Right ventricle myocardium inferior (tissue), 1 donor: ENCODE measurements around the gene AHR. TPM values are rescaled to one million over a fixed set of nuclear protein-coding genes. Genes with fewer than 3 reads are reported as not detected.
A peak's percentile ranks its signal among the peaks of the same experiment; 100 is the strongest.
"Not testable (repeated sequence)": the region's sequence is repeated elsewhere in the genome, so short reads cannot be mapped to it uniquely, and the experiment has no call there.

Experiments used
- ATAC-seq: fragments of 200-7000 bp; cut with Tn5 transposase; one replicate; pipeline ENCODE4 v1.9.1; 2020; ENCODE audit warnings: mild to moderate bottlenecking, moderate library complexity
- DNase-seq: peaks from one replicate; pipeline ENCODE4 v3.0.0; 2021; ENCODE audit errors: missing footprints
- intact Hi-C: fragments of 100-400 bp; cut with DNase I; formaldehyde crosslinking; loops from one replicate; pipeline ENCODE4 v1.11.0; 2022
- total RNA-seq: library from RNA; stranded (reverse); fragmentation: NEBNext Ultra II Directional; extraction: Animal tissue kit (Norgen Biotek cat#: 25700); gene quantifications from one replicate; pipeline ENCODE4 v1.2.1, GENCODE V29; 2021
- donor health status: DM: no; HTN: yes; CAD: no; lungs with severe emphysema.

The AHR gene
- total RNA-seq, 1 donor from 2014 or later: 29.6 TPM

GRCh38 chr7:17367502-17367901 lies 69.0 kb downstream of the AHR start:
- no peak for ATAC-seq
- DNase-seq: no peak
- intact Hi-C loops: no loop called here

DNA sequence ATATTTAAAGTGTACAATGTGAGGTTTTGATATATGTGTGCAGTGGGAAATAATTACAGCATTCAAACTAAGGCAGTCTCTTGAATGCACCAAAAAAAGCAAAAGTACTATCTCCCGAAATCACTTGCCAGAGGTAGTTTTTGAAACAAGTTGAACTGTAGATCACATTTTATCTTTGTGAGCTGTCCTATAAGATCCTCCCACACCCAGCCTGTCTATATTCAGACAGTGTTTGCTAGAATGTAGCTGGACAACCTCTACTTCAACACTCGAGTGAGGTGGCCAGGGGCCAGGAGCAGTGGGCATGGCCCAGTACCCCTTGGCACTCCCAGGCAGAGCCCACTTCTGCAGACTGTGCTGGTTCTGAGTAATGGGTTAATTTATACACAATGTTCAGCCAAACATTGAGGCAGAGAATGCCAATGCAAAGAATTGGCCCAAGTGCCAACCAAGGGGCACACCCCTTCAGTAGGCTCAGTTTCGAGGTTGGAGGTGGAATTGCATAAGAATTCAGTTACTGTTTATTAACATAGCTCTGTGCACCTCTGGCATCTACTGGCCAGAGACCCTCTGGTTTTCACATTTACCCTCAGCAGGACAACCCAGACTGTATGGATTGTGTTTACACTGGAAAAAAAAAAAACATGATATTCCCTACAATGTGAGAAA lies 70.5 kb downstream of the AHR start:
- ATAC-seq: no peak
- peak; percentile 62 for DNase-seq
- intact Hi-C loops: no loop called here

GRCh38 chr7:17369691-17370426 lies 71.4 kb downstream of the AHR start:
- intact Hi-C loops: no loop called here
- no peak for DNase-seq
- ATAC-seq: peak; percentile 89

- DNase-seq (peak; percentile 54), ATAC-seq (no peak)
- intact Hi-C loops: no loop called here
Observed at GRCh38 chr7:17370901-17371585, 72.6 kb downstream of the AHR start.

DNA sequence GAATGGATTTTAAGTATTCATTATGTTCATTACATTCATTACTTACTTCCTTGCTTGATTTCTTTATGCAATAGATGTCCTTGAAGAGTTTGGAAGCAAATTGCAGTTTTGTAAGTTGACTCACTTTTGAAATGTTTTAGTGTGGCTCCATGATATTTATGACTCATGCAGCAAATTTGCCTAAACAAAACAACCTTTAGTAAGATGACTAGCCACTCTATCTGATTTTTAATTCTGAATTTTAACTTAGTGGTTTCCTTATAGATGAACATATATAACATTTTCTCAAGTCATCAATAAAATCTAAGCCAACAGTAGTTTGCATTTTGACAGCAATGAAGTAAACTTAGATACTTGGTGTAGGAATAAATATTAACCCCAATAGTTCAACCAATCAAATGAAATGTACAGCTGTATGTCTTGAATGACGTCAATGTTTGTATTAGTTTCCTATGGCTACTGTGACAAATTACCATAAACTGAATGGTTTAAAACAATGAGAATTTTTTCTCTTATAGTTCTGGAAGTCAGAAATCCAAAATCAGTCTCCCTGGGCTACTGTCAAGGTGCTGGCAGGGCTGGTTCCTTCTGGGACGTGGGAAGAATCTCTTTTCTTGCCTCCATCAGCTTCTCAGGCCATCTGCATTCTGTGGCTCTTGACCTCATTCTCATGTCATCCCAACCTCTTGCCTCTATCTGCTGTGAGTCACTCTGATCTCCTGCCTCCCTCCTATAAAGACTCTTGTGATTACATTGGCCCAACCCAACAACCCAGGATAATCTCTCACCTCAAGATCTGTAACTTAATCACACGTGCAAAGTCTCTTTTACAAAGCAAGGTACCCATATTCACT lies 73.4 kb downstream of the AHR start:
- ATAC-seq (no peak), DNase-seq (no peak)
- intact Hi-C loops: no loop called here

GRCh38 chr7:17374157-17374556 lies 75.7 kb downstream of the AHR start:
- intact Hi-C loops: no loop called here
- no peak for DNase-seq
- no peak for ATAC-seq

- DNase-seq (no peak), ATAC-seq (no peak)
- intact Hi-C loops: no loop called here
Observed at GRCh38 chr7:17374654-17375053, 76.2 kb downstream of the AHR start.

GRCh38 chr7:17376595-17376994 lies 78.1 kb downstream of the AHR start:
- ATAC-seq (no peak), DNase-seq (no peak)
- intact Hi-C loops: no loop called here

DNA sequence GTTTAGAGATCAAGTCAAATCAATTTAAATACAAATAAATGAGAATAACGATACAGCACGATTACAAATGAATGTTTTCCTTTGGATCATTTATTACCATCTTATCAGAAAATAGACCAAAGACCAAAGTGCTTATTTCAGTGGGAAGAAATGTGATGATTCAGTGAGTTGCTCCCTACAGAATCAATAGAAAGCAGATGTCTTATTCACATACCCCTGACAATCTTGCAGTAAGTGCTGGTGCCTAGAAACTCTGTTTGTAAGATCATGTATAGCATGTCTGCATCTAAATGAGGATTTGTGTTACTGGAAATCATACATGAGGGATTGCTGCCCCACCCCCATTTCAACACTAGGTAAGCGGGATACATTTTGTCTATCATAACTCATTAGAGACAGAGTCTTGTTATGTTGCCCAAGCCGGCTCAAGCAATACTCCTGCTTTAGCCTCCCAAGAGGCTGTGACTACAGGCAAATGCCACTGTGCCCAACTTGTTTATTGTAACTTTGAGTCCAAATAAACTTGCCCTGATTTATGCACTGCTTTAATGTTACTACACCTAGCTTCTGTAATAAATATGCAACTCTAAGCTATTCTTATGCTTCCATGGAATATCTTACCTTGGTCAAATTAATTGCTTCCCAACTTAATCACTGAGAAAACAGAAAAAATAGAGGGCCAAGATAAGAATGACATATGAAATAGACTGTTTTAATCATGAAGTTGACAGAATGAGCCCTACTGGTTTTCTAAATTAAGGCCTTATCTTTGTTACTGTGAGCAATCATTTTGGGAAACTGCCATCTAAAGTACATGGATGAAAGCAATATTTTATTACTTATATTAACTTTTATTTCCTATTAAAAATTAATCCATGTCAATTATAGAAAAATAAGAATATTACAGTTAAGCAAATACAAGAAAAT lies 82.5 kb downstream of the AHR start:
- DNase-seq (no peak), ATAC-seq (no peak)
- intact Hi-C loops: no loop called here

GRCh38 chr7:17382408-17383354 lies 84.2 kb downstream of the AHR start:
- ATAC-seq, DNase-seq, intact Hi-C loops: not testable (repeated sequence)

- ATAC-seq: no peak
- DNase-seq: no peak
- intact Hi-C loops: no loop called here
Observed at GRCh38 chr7:17384400-17384799, 85.9 kb downstream of the AHR start.

DNA sequence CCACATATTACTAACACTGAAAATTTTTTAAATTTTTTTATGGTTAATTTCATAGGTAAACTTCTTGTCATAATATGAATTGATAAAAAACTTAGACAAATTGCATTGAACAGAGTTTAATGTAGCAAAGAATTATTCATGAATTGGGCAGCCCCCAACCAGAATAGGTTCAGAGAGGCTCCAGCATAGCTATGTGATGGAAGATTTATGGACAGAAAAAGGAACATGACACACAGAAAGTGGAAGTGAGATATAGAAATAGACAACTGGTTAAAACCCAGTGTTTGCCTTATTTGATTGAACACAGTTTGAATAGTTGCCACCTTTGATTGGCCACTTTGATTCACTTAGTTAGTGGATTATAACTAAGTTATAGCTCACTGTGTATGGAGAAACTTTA lies 87.2 kb downstream of the AHR start:
- ATAC-seq (no peak), DNase-seq (no peak)
- intact Hi-C loops: no loop called here

DNA sequence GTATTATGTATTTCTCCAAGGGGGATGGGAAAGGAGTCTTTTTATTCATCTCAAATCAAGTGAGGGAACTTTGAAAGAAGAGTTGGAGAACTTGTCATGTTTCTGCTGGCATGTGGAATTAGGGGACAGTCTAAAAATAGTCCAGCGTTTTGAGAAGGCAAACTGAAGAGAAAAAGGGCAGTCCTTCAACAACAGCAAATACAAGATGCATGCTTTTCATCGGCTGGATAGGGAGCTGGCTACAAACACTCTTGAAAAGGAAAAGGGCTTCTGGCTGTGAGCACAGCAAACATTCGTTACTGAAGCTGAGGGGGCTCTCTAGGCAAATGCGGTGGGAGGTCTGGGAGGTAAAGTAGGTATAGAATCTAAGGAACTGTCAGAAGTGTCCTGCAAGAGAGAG lies 91.9 kb downstream of the AHR start:
- DNase-seq (no peak), ATAC-seq (no peak)
- intact Hi-C loops: no loop called here

DNA sequence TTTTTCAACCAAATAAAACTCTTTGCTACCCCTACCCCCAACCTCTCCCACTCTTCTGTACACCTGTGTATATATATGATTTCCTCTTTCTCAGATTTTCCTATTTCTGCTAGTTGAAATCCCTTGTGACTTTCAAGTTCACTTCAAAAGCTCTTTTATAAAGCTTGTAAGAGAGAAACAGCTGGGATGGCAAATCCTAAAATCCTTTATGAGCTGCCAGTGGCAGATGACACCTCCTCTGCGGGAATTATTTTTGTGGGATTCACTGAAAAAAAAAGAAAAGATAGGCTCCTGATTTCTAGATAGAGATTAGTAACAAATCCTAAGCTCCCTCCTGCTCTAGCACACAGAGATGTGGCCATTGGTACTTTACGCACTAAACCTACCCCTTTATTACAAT lies 92.9 kb downstream of the AHR start:
- intact Hi-C loops: no loop called here
- DNase-seq: no peak
- ATAC-seq: no peak

- intact Hi-C loops: no loop called here
- ATAC-seq (no peak), DNase-seq (no peak)
Observed at GRCh38 chr7:17392846-17393245, 94.4 kb downstream of the AHR start.

DNA sequence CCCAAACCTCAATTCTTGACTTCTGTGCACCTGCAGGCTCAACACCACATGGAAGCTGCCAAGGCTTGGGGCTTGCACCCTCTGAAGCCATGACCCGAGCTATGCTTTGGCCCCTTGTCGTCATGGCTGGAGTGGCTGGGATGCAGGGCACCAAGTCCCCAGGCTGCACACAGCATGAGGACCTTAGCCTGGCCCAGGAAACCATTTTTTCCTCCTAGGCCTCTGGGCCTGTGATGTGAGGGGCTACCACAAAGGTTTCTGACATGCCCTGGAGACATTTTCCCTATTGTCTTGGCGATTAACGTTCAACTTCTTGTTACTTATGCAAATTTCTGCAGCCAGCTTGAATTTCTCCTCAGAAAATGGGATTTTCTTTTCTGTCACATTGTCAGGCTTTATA lies 96.1 kb downstream of the AHR start:
- DNase-seq, ATAC-seq, intact Hi-C loops: not testable (repeated sequence)
